PFSK-1 (cell line): ENCODE results near the gene CSF3.

ENCODE experiments used
- POLR2AphosphoS5 ChIP-seq: IDR thresholded peaks from 2 replicates; pipeline ENCODE4 v1.6.1; 2012; ENCODE audit warnings: low read depth, mild to moderate bottlenecking, control low read depth, low read length, moderate library complexity
- REST ChIP-seq, 2 experiments: IDR thresholded peaks; 2 replicates each; pipeline versions ENCODE4 v1.6.1 to v1.8.0; 2011 to 2012; ENCODE audit warnings: low read depth in 2 of 2, low read length in 2 of 2, control low read depth in 1 of 2, inconsistent platforms in 1 of 2, mild to moderate bottlenecking in 1 of 2, moderate library complexity in 1 of 2; ENCODE audit not compliant: insufficient read depth in 1 of 2
- SIN3A ChIP-seq: IDR thresholded peaks from 2 replicates; pipeline ENCODE4 v1.6.1; 2012; ENCODE audit warnings: mild to moderate bottlenecking, low read length, moderate library complexity, borderline replicate concordance; ENCODE audit not compliant: insufficient read depth
- TAF1 ChIP-seq: IDR thresholded peaks from 2 replicates; pipeline ENCODE4 v1.6.1; 2012; ENCODE audit warnings: low read length, control low read depth, borderline replicate concordance; ENCODE audit not compliant: insufficient read depth

DNA sequence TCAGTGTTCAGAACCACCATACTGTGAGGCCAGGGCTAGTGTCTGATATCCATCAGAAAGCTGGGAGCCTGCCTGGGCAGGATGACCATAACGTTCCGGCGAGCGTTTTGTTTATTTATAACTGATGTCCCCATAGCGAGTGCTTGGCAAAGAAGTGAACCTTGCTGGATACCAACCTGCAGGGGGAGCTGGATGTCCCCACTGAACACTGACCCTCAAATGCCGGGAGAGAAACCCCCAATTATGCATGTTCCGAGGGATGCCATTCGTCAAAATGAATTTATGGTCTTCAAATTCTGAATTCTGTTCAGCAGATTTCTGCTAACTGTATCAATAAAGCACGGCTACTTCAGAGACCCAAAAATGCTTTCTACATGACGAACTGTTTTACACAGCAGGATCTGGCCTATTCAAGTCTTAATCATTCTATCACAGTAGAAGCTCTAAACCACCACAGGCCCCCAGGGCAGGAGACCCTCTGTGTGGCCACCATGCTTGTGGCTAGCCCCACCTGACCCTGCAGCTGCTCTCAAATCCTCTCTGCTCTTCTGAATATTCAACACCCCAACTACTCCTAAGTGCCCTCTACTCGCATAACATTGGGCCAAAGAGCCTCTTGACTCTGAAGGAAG is 23.8 kb downstream of the CSF3 start:
- TF ChIP-seq TAF1 (no peak), POLR2AphosphoS5 (no peak), SIN3A (no peak), REST (IDR thresholded peaks at IDR 0.05; ENCODE audit: insufficient read depth in 1 of 2, low read depth in 2 of 2, low read length in 2 of 2) (no peak)
